Keratinocyte (primary cell): ENCODE measurements around the gene AFAP1L2.

ENCODE experiments used
- EZH2 ChIP-seq: IDR thresholded peaks from one replicate; pipeline ENCODE4 v1.6.1; 2012; ENCODE audit warnings: inconsistent platforms, mild to moderate bottlenecking, low read length, moderate library complexity
- TF ChIP-seq, protein P1 (sequence below), 3 experiments: IDR thresholded peaks in 1 of 3; conservative IDR thresholded peaks in 1 of 3; optimal IDR thresholded peaks in 1 of 3; 2 replicates in 2 of 3; 3 replicates in 1 of 3; pipeline versions ENCODE3 to v1.5.1; 2011; ENCODE audit warnings: low read length in 3 of 3, mild to moderate bottlenecking in 3 of 3, moderate library complexity in 2 of 3, control low read depth in 1 of 3, inconsistent platforms in 1 of 3; ENCODE audit not compliant: insufficient read depth in 2 of 3; ENCODE audit errors: extremely low read depth in 1 of 3

DNA sequence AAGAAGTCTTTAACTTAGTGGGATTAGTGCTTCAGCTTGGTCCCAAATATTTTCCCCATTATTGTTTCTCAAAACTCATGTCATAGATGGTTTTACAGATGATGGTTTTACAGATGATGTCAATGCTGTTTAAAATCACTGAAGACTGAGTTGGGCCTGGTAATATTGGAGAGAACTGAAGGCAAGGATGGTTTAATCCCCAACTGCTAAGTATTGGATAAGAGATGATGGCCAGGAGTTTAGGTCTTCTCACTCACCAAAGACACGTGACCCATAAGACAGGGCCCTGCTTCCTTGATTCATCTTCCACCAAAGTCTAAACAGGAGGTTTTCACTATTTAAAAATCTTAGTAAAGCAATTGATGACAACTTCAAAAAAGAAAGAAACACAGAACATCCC is 108.9 kb downstream of the AFAP1L2 start:
- TF ChIP-seq EZH2: no peak
- TF ChIP-seq, protein P1, sequence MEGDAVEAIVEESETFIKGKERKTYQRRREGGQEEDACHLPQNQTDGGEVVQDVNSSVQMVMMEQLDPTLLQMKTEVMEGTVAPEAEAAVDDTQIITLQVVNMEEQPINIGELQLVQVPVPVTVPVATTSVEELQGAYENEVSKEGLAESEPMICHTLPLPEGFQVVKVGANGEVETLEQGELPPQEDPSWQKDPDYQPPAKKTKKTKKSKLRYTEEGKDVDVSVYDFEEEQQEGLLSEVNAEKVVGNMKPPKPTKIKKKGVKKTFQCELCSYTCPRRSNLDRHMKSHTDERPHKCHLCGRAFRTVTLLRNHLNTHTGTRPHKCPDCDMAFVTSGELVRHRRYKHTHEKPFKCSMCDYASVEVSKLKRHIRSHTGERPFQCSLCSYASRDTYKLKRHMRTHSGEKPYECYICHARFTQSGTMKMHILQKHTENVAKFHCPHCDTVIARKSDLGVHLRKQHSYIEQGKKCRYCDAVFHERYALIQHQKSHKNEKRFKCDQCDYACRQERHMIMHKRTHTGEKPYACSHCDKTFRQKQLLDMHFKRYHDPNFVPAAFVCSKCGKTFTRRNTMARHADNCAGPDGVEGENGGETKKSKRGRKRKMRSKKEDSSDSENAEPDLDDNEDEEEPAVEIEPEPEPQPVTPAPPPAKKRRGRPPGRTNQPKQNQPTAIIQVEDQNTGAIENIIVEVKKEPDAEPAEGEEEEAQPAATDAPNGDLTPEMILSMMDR (optimal IDR thresholded peaks at IDR 0.05 in 1 of 3, IDR thresholded peaks at IDR 0.05 in 1 of 3, conservative IDR thresholded peaks at IDR 0.05 in 1 of 3; ENCODE audit: extremely low read depth in 1 of 3, insufficient read depth in 2 of 3, low read length in 3 of 3): no peak
